MCF 10A (cell line): ENCODE measurements around the gene C17orf75. TPM values are rescaled to one million over a fixed set of nuclear protein-coding genes. Genes with fewer than 3 reads are reported as not detected.

Experiments
- BruUV-seq: library from RNA; stranded (reverse); fragments of 400-500 nt; replicated peaks from 2 replicates; lab custom pipeline; 2021; lab: Mats Ljungman, UMichigan
- CTCF ChIA-PET: fragments of 300-600 bp; sonication (Branson Sonifier 250); formaldehyde crosslinking; extraction: SDS; loops from one replicate; lab custom pipeline; 2021; ENCODE audit warnings: antibody characterized with exemption, inconsistent platforms; lab: Yijun Ruan, JAX
- POLR2A ChIA-PET: fragments of 300-600, 350-650 bp; sonication (Branson Sonifier 250); formaldehyde crosslinking; extraction: SDS; loops from one replicate; lab custom pipeline; 2020; ENCODE audit warnings: antibody characterized with exemption, inconsistent platforms; lab: Yijun Ruan, JAX
- DNase-seq: peaks from one replicate; pipeline ENCODE4 v3.0.0-alpha.2; 2018; ENCODE audit not compliant: unreplicated experiment
- H3K27ac Mint-ChIP-seq: one replicate; pipeline ENCODE4 v1.8.0; 2022; ENCODE audit warnings: mild to moderate bottlenecking, low read depth, mixed read lengths; ENCODE audit not compliant: unreplicated experiment
- H3K27me3 Mint-ChIP-seq: one replicate; pipeline ENCODE4 v1.8.0; 2022; ENCODE audit warnings: mixed read lengths; ENCODE audit not compliant: insufficient read depth, unreplicated experiment
- H3K36me3 Mint-ChIP-seq: one replicate; pipeline ENCODE4 v1.8.0; 2022; ENCODE audit warnings: mild to moderate bottlenecking, moderate library complexity, mixed read lengths; ENCODE audit not compliant: insufficient read depth, unreplicated experiment
- H3K4me1 Mint-ChIP-seq: one replicate; pipeline ENCODE4 v1.8.0; 2022; ENCODE audit warnings: mixed read lengths; ENCODE audit not compliant: insufficient read depth, unreplicated experiment
- H3K4me3 Mint-ChIP-seq: one replicate; pipeline ENCODE4 v1.8.0; 2022; ENCODE audit warnings: mild to moderate bottlenecking, moderate library complexity, mixed read lengths; ENCODE audit not compliant: unreplicated experiment
- H3K9me3 Mint-ChIP-seq: one replicate; pipeline ENCODE4 v1.8.0; 2022; ENCODE audit warnings: mixed read lengths; ENCODE audit not compliant: unreplicated experiment
- intact Hi-C: fragments of 100-400 bp; cut with micrococcal nuclease; formaldehyde crosslinking; loops from 2 replicates; pipeline ENCODE4 v1.14.1; 2022
- total RNA-seq: library from RNA; stranded (reverse); gene quantifications from 2 replicates; pipeline ENCODE4 v1.2.3, GENCODE V29; 2022
- TF ChIP-seq, protein P1 (sequence below): fragments of 200-600 bp; IDR thresholded peaks from one replicate; pipeline ENCODE4 v1.8.0; 2022; ENCODE audit warnings: antibody characterized with exemption, mild to moderate bottlenecking; ENCODE audit not compliant: unreplicated experiment

C17orf75 gene
- total RNA-seq, 1 experiment from 2014 or later = 18.1 TPM

DNA sequence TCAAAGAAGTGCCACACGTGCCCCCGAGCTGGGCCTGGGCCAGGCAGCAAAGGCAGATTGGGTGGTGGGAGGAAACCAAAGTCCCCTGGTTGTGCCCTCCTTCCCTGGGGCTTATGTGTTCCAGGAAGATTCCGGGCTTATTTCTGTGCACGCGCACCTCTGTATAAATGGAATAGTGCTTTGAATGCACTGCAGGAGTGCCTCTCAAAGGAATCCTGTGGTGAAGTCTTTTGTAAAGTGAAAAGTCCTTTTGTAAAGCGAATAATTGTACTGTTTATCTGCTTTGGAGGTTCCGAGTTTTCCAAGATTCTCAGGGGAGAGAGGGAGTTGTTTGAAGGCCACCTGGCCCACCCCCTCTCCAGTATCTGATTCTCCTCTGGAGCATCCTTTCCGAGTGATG lies 26.8 kb downstream of the C17orf75 start:
- DNase-seq = no peak
- Mint-ChIP-seq H3K4me3 (no peak overlapping the region), H3K27ac (no peak overlapping the region), H3K4me1 (no peaks in the 10 kb centered on the region), H3K27me3 (peaks cover 25% of the 10 kb centered on the region), H3K9me3 (no peaks in the 10 kb centered on the region), H3K36me3 (no peaks in the 10 kb centered on the region)
- ChIA-PET POLR2A (no interaction called here), CTCF (interaction anchor here (0.8 to 3.1 kb wide), 3 partner anchors 13 to 62 kb away, joined by 3 to 11 read pairs (median 6); no protein-coding TSS in a partner anchor)
- TF ChIP-seq, protein P1, sequence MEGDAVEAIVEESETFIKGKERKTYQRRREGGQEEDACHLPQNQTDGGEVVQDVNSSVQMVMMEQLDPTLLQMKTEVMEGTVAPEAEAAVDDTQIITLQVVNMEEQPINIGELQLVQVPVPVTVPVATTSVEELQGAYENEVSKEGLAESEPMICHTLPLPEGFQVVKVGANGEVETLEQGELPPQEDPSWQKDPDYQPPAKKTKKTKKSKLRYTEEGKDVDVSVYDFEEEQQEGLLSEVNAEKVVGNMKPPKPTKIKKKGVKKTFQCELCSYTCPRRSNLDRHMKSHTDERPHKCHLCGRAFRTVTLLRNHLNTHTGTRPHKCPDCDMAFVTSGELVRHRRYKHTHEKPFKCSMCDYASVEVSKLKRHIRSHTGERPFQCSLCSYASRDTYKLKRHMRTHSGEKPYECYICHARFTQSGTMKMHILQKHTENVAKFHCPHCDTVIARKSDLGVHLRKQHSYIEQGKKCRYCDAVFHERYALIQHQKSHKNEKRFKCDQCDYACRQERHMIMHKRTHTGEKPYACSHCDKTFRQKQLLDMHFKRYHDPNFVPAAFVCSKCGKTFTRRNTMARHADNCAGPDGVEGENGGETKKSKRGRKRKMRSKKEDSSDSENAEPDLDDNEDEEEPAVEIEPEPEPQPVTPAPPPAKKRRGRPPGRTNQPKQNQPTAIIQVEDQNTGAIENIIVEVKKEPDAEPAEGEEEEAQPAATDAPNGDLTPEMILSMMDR = no peak
- intact Hi-C loops = no loop called here
- BruUV-seq = no TSS peak

DNA sequence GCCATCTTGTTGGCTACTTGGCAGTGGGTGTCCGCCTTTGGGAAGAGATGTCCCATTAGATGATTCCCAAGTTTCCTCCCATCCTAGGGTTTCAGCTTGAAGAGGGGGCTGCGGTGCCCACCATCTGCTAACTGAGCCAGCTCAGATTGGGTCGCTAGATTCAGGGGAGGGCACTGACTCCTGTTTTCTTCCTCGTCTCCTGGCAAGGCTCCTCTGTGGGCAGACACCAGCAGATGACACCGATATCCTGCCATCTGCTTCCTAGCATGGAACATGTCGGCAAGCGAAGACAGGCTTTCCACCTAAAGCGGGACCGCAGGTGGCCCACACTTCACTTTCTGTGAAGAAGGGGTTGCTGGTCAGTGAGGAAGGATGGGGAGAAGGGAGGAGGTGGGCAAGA lies 27.3 kb downstream of the C17orf75 start:
- Mint-ChIP-seq H3K36me3 (no peaks in the 10 kb centered on the region), H3K4me3 (no peak overlapping the region), H3K9me3 (no peaks in the 10 kb centered on the region), H3K27ac (no peak overlapping the region), H3K4me1 (no peaks in the 10 kb centered on the region), H3K27me3 (peaks cover 25% of the 10 kb centered on the region)
- TF ChIP-seq, protein P1 = no peak
- ChIA-PET CTCF (interaction anchor here (0.6 to 3.1 kb wide), 2 partner anchors 21 to 61 kb away, joined by 3 to 11 read pairs; no protein-coding TSS in a partner anchor), POLR2A (no interaction called here)
- DNase-seq = no peak
- BruUV-seq = no TSS peak
- intact Hi-C loops = no loop called here

DNA sequence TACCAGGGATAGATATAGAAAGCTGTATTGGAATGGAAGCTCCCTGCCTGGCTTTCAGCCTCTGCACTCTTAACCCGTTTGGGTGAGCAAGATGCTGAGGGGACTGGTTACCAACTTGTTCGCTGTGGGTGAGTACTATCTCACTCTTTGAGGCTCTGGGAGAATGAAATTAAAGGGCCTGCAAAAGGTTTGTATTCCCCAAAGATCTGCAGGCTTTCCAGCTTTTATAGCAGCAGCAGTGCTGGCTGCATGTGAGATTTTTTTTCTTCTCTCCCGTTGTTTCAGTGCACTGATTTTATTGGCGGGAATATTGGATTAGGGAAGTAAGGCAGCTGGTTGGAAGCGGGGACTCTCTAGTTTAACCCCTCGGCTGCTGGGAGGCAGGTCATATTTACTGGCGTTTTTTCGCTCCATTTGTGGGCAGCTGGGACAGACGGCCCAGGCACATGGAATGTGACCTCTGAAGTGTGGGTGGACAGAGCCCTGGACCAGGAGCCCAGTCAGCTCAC lies 30.9 kb downstream of the C17orf75 start:
- intact Hi-C loops = no loop called here
- no peak for DNase-seq
- Mint-ChIP-seq H3K36me3 (no peaks in the 10 kb centered on the region), H3K27me3 (peaks cover 23% of the 10 kb centered on the region), H3K27ac (no peak overlapping the region), H3K9me3 (no peaks in the 10 kb centered on the region), H3K4me3 (no peak overlapping the region), H3K4me1 (no peaks in the 10 kb centered on the region)
- POLR2A ChIA-PET = interaction anchor here (0.5 kb wide), 1 partner anchor 461 kb away, joined by 3 read pairs; no protein-coding TSS in a partner anchor
- TF ChIP-seq, protein P1 = no peak
- CTCF ChIA-PET = interaction anchor here (0.6 to 0.7 kb wide), 2 partner anchors 9 to 24 kb away, joined by 3 read pairs; no protein-coding TSS in a partner anchor
- BruUV-seq = no TSS peak

DNA sequence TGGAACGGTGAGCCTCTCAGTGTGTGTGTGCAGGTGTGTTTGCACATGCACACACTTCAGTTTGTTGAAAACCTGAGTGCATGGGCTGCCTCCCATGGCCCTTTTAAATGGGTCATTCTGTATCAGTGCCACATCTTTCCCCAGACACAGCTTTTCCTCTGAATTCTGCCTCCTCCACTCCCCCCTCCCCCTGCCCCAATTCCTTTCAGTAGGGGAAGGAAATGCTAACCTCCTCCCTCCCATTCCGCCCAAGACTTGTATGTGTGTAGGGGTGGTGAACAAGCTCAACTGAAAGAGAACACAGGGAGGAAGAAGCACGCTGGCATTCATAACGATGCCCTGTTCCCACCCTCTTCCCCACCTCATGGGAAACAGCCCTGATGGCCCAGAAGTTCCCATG lies 34.3 kb downstream of the C17orf75 start:
- BruUV-seq = no TSS peak
- Mint-ChIP-seq H3K4me3 (no peak overlapping the region), H3K27me3 (peaks cover 20% of the 10 kb centered on the region), H3K36me3 (no peaks in the 10 kb centered on the region), H3K27ac (no peak overlapping the region), H3K9me3 (no peaks in the 10 kb centered on the region), H3K4me1 (no peaks in the 10 kb centered on the region)
- ChIA-PET POLR2A (no interaction called here), CTCF (no interaction called here)
- TF ChIP-seq, protein P1 = no peak
- DNase-seq = no peak
- intact Hi-C loops = no loop called here
